ENCODE data around the gene STH. TPM values are rescaled to one million over a fixed set of nuclear protein-coding genes. Genes with fewer than 3 reads are reported as not detected.

The STH gene
- total and polyA plus RNA-seq, 2 experiments from 2014 or later, result 0.55 TPM; not detected in 1

GRCh38 chr17:45962221-45962972, 36.7 kb upstream of the STH start:
- no peaks in the 10 kb centered on the region for H3K9me3 Mint-ChIP-seq

More at GRCh38 chr17:45962221-45962972, 36.7 kb upstream of the STH start:
- Histone ChIP-seq H3K27ac (ENCODE audit: low read depth) (no peak overlapping the region), H3F3A (replicated peaks; ENCODE audit: low read depth) (no peaks in the 10 kb centered on the region), H3K4me1 (ENCODE audit: insufficient read depth) (no peaks in the 10 kb centered on the region), H2AFZ (no peak overlapping the region), H3K36me3 (ENCODE audit: insufficient read depth) (no peaks in the 10 kb centered on the region), H4K20me1 (replicated peaks; ENCODE audit: insufficient read depth) (no peaks in the 10 kb centered on the region), H3K9me2 (ENCODE audit: insufficient read depth) (no peaks in the 10 kb centered on the region), H3K27me3 (ENCODE audit: insufficient read depth) (no peaks in the 10 kb centered on the region), H3K79me2 (replicated peaks; ENCODE audit: insufficient read depth) (no peaks in the 10 kb centered on the region), H3K4me2 (no peak overlapping the region), H3K4me3 (no peak overlapping the region)
- no peaks in the 10 kb centered on the region for H3K36me3 Mint-ChIP-seq (ENCODE audit: low read depth)
- no peak for ATAC-seq
- DNase-seq (ENCODE audit: low spot score), result no peak
- no peak overlapping the region for H3K4me3 Mint-ChIP-seq
- no peaks in the 10 kb centered on the region for H3K27me3 Mint-ChIP-seq (ENCODE audit: insufficient read depth, low read depth, poor library complexity)
- H3K27ac Mint-ChIP-seq, result no peak overlapping the region
- no peaks in the 10 kb centered on the region for H3K4me1 Mint-ChIP-seq
- TF ChIP-seq ZNF114 (CRISPR knock-in tag; IDR thresholded peaks at IDR 0.05) (no peak), ZNF331 (CRISPR knock-in tag; IDR thresholded peaks at IDR 0.05; ENCODE audit: low read depth) (no peak), CREB1 (CRISPR knock-in tag; IDR thresholded peaks at IDR 0.05; ENCODE audit: low read depth) (no peak), ETS1 (IDR thresholded peaks at IDR 0.05) (no peak), STAT1 (IDR thresholded peaks at IDR 0.05; ENCODE audit: unreplicated experiment) (no peak), REST (IDR thresholded peaks at IDR 0.05; ENCODE audit: unreplicated experiment) (no peak), EZH2phosphoT487 (IDR thresholded peaks at IDR 0.05; ENCODE audit: unreplicated experiment) (no peak), JUNB (IDR thresholded peaks at IDR 0.05; ENCODE audit: unreplicated experiment) (no peak), CTCF (conservative IDR thresholded peaks at IDR 0.05; ENCODE audit: low read depth in 2 of 2) (no peak), EZH2 (IDR thresholded peaks at IDR 0.05; ENCODE audit: low read depth, unreplicated experiment) (no peak), POLR2AphosphoS5 (IDR thresholded peaks at IDR 0.05; ENCODE audit: low read depth) (no peak), ZNF462 (CRISPR knock-in tag; IDR thresholded peaks at IDR 0.05) (no peak), NANOG (IDR thresholded peaks at IDR 0.05; ENCODE audit: borderline replicate concordance) (no peak)

All from GM23338 (cell line).